Heart left ventricle (tissue), 13 donors: ENCODE measurements around the gene KCTD17.

ENCODE experiments used
- CTCF ChIP-seq, 12 donors: fragments of 200-600 bp; sonication (generic) in 4 of 12; IDR thresholded peaks; one replicate each; pipeline versions ENCODE4 v1.5.0 to v1.8.0; 2018 to 2022; ENCODE audit warnings: antibody characterized with exemption in 12 of 12, mild to moderate bottlenecking in 5 of 12
- POLR2A ChIP-seq, 2 donors: fragments of 450-650 bp; IDR thresholded peaks; one replicate each; pipeline ENCODE4 v1.6.1; 2017; ENCODE audit warnings: antibody characterized with exemption in 2 of 2, mild to moderate bottlenecking in 2 of 2, moderate library complexity in 2 of 2
- donor health status: ischemic (EF 13 %, LVEDD 7.1; RV severe dilation, severe dysfunction).
- donor health status: DM: no; HTN: yes; CAD: no.
- donor health status: DM: no; HTN: no; CAD: no.
- donor health status: ischemic (EF 25% LVEDD 6.9; RV normal size, moderate dysfunction).
- donor health status: ischemic (EF 25% LVEDD 5.7; RV mildly dilated, moderate dysfunction).
- donor health status: ischemic (EF 35%, LVEDD 5.7; RV mildly dilated, moderate dysfunction).
- donor health status: nonischemic (EF 11% LVEDD 7.7; RV severe dilation, severe dysfunction).
- donor health status: DM: yes; HTN: yes; CAD: no.
- donor health status: PGD.
- donor health status: ischemic (EF 29% LVEDD 5.4; RV normal size, mild dysfunction).
- donor health status: nonischemic (EF 23%, LVEDD 6.1; RV moderate dilation, normal function).

GRCh38 chr22:37010976-37011375 is 40.6 kb upstream of the KCTD17 start:
- TF ChIP-seq CTCF (IDR thresholded peaks at IDR 0.05) (no peak), POLR2A (IDR thresholded peaks at IDR 0.05) (no peak)
